Activated naive CD8-positive, alpha-beta T cell treated with anti-CD3 and anti-CD28 coated beads, Interleukin-2, amount 50 U/mL, for 16 hours (primary cell): Measurements from ENCODE around the gene FTCD.
"Not testable (repeated sequence)": the region's sequence is repeated elsewhere in the genome, so short reads cannot be mapped to it uniquely, and the experiment has no call there.

Source experiments
- DNase-seq: peaks from one replicate; pipeline ENCODE4 v3.0.0-alpha.2; 2020; ENCODE audit warnings: low read depth, low spot score

FTCD gene

DNA sequence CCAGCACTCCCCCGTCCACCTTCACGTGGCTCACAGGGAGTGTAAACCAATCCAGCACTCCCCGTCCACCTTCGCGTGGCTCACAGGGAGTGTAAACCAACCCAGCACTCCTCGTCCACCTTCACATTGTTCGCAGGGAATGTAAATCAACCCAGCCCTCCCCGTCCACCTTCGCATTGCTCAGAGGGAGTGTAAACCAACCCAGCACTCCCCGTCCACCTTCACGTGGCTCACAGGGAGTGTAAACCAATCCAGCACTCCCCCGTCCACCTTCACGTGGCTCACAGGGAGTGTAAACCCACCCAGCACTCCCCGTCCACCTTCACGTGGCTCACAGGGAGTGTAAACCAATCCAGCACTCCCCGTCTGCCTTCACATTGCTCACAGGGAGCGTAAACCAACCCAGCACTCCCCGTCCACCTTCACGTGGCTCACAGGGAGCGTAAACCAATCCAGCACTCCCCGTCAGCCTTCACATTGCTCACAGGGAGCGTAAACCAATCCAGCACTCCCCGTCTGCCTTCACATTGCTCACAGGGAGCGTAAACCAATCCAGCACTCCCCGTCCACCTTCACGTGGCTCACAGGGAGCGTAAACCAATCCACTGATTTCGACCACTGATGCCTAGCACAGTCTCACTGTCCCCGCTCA lies 14.9 kb downstream of the FTCD start:
- not testable (repeated sequence) for DNase-seq

DNA sequence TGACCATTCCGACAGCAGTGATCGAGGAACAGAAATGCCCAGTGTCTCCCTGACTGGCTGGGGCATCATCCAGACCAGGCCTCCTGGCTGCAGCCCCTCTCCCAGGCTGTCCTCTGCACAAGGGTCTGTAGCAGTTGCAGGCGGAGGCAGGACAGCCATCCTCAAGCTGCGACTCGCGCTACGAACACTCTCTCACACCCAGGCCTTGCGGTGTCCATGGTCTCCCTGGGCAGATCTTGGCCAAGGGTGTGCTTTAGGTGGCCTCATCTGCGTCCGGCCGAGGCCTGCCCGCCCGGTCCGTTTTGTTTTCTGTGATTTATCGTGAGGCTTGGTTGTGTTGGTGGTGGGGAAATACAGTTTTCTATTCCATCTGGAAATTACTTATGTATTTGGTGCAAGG lies 15.7 kb downstream of the FTCD start:
- DNase-seq, result no peak

DNA sequence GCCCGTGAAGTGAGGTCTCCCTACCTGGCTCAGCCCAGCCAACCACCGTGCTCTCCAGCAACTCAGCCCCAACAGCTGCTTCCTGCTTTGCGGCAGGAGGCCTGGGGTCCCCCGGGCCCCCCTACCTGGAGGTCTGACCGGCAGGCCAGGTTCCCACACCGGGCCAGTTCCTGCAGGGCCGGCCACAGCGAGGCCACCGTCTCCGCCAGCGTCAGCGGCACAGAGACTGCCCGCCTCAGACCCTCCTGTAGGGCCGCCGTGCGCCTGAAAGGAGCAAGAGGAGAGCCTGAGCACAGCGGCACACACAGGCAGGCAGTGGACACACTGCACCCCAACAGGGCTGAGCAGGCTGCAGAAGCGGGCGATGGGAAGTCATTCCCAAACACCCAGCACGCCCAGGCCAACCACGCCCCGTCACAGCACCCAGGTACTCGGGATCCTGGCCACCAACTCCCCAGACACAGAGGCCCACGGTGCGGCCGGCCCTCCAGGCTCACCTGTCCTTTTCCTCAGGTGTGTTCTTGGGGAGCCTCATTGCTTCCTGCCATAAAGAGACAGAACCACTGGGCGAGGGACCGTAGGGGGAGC lies 16.9 kb downstream of the FTCD start:
- DNase-seq, result no peak

DNA sequence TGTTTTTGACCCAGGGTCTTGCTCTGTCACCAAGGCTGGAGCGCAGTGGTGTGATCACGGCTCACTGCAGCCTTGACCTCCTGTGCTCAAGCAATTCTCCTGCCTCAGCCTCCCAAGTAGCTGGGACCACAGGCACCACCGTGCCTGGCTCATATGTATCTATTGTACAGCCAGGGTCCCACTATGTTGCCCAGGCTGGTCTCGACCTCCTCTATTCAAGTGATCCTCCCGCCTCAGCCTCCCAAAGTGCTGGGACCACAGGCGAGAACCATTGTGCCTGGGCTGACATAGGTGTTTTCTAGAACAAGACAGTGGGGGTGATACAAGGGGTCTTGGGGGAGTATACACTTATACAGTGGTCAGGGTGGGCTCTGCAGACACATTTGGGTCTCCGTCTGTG lies 17.5 kb downstream of the FTCD start:
- DNase-seq, result no peak

DNA sequence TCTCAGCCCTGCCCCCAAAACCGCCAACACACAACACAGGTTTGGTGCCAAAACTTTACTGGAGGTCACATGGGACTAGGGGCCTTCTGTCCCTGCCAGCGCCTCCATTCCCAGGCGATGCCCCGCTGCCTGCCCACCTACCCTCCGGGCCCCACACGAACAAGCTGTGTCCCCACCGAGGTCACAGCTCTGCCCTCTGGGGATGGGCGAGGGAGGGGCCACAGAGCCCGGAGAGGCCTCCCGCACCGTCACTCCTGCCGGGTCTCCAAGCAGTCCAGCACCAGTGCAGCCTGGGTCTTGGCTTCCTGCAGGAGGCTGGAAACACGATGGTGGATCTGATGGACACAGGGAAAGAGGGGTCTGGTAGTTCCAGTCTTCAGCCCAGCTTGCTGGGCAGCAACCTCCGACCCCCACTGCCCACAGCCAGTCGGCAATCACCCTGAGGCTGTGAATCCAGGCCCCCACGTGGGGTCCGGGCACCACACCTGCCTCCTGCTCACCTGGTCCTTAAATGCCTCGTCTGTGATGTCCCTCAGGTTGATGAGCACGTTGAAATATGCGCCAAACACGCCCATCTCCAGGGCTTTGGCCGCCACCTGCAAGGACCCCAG lies 18.5 kb downstream of the FTCD start:
- DNase-seq, result no peak

DNA sequence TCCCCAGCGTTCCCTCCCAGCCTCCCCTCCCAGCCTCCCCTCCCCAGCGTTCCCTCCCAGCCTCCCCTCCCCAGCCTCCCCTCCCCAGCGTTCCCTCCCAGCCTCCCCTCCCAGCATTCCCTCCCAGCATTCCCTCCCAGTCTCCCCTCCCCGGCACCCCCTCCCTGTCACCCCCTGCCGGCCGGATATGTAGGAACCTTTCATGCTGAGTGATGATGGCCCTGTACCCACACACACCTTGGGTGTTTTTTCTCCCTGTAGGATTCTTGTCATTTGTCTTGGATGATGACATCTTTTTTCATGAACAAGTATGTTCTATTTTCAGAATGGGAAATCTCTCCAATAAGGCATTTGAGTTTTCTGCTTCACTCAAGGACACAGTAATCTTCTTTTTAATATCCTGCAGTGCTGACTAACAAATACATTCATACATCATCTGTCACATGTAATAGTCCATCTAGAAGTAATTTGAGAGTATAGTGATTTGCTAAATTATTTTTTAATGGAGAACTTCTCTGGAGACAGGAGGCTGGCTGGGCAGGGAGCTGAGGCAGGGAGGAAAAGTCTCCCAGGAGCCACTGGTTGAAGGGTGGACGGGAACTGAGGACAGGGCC lies 19.5 kb downstream of the FTCD start:
- DNase-seq, result no peak

DNA sequence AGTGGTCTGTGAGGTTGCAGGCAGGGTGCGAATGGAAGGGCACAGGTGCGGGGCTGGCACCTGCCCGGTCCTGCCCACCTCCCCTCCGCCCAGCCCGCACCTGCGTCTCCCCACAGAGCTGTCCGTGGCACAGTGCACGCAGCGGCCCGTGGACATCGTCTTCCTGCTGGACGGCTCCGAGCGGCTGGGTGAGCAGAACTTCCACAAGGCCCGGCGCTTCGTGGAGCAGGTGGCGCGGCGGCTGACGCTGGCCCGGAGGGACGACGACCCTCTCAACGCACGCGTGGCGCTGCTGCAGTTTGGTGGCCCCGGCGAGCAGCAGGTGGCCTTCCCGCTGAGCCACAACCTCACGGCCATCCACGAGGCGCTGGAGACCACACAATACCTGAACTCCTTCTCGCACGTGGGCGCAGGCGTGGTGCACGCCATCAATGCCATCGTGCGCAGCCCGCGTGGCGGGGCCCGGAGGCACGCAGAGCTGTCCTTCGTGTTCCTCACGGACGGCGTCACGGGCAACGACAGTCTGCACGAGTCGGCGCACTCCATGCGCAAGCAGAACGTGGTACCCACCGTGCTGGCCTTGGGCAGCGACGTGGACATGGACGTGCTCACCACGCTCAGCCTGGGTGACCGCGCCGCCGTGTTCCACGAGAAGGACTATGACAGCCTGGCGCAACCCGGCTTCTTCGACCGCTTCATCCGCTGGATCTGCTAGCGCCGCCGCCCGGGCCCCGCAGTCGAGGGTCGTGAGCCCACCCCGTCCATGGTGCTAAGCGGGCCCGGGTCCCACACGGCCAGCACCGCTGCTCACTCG lies 23.3 kb downstream of the FTCD start:
- DNase-seq, result no peak

DNA sequence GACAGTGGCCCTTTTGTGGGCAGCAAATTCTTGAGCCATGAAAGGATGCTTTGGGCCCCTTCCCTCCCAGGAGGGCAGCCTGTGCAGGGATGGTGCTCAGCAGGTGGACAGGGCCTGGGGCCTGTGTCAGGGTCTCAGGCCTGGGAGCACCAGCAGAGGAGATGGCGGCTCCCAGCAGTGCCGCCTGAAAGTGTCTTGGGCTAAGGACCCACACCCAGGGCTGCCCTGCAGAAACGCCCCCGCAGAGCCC lies 23.9 kb downstream of the FTCD start:
- DNase-seq, result no peak

DNA sequence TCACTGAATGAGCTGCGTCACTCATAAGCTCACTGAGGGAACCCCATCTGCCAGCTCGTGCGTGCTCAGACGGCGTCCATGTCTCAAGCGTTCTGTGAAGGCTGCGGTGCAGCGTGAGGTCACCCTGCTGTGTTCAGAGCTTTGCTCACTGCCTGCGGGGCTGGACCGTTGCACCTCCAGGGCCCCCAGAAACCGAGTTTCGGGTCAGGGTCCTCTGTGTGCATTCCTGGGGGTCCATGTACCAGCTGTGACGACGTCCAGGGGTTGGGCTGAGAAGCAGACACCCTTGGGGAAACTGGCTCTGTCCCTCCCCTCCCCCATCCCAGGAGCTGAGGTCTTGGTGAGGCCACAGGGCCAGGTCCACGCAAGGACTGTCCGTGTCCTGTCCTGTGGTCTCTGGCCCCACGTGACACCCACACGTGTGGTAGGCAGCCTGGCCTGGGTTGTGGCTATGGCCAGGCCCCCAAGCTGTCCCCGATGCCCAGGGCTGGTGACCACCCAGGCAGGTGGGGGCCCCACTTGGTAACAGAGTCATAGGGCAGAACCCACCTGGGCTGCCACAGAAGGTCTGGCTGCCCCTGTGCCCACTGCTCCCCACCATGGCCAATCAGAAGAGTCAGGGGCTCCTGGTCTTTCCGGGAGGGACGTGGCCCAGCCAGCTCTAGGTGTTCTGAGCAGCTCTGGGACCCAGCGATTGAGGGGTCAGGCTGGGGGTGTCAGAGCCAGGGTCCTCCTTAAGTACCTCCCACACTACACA lies 24.4 kb downstream of the FTCD start:
- no peak for DNase-seq

DNA sequence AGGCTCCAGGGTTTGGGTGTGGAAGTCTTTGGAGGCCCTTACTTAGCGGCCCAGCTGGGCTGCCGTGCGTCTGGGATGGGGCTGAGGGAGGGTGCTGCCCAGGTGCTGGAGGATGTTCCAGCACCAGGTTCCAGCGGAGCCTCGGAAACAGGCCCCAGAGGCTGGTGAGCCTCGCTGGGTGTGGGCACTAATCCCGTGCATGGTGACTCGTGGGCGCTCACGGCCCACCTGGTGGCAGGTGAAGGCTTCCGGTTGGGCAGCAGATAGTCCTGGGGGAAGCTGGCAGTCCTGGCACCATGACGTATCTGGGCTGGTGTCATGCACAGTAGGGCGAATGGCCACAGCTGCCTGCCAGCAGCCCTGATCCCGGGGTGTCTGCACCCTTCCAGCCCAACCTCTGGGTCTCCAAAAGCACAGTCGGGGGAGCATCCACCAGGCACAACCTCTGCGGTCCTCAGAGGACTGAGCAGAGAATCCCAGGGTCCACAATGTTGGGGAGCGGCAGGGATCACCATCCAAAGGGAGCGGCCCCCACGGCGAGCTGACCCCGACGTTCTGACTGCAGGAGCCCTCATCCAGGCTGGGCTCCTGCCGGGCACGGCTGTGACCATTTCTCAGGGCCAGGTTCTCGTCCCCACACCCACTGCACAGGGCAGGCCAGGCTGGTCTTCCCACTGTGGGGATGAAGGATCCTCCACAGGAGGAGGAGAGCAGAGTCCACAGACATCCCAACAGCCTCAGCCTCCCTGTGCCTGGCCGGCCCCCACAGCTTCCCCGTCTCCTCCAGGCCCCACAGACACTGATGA lies 25.3 kb downstream of the FTCD start:
- no peak for DNase-seq

DNA sequence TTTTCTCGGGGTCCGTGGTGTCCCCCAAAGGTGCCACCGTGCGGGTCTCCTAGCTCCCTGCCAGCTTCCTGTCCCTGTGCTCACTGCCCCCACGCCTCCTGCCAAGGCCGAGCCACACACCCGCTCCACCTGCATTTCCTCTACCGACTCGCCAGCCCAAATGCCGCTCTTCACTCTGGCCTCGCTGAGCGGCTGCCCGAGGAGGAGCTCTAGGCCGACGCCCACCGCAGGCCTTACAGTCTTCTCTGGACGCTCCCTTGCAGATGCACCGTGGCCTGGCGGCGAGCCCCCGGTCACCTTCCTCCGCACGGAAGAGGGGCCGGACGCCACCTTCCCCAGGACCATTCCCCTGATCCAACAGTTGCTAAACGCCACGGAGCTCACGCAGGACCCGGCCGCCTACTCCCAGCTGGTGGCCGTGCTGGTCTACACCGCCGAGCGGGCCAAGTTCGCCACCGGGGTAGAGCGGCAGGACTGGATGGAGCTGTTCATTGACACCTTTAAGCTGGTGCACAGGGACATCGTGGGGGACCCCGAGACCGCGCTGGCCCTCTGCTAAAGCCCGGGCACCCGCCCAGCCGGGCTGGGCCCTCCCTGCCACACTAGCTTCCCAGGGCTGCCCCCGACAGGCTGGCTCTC lies 26.3 kb downstream of the FTCD start:
- DNase-seq, result no peak

DNA sequence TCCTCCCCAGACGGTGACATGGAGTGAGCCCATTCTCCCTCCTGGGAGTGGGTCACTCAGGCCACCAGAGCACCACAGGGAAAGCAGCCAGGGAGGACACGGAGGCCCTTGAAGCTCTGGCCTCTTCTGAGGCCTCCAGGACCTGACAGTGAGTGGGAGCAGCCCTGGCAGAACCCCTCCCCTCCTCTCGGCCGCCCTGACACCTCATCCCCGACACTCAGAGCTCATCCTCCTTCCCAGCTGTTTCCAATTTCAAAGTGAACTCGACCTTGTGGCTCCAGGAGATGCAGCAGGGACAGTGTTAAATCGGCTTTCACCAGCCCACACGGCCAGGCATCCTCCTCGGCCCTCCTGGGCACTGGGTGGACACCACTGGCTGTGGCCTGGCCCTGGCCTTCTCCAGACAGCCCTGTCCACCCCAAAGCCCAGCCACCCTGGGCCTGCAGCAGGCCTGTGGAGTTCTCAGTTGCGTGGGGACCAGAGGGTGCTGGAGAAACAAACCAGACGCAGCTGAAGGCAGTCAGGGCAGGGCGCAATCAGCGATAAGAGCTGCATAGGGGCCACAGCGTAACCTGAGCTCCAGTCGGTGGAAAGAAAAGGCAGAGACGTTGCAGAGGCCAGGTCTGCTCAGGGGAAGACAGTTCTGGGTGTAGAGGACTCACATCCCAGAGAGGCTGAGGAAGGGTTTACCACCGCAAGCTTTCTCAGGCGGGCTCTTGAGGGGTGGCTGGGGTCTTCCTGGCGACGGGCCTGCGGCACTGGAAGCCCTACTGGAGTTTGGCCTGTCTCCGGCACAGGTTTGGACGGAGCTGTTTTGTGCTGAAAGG lies 27.1 kb downstream of the FTCD start:
- DNase-seq, result no peak

DNA sequence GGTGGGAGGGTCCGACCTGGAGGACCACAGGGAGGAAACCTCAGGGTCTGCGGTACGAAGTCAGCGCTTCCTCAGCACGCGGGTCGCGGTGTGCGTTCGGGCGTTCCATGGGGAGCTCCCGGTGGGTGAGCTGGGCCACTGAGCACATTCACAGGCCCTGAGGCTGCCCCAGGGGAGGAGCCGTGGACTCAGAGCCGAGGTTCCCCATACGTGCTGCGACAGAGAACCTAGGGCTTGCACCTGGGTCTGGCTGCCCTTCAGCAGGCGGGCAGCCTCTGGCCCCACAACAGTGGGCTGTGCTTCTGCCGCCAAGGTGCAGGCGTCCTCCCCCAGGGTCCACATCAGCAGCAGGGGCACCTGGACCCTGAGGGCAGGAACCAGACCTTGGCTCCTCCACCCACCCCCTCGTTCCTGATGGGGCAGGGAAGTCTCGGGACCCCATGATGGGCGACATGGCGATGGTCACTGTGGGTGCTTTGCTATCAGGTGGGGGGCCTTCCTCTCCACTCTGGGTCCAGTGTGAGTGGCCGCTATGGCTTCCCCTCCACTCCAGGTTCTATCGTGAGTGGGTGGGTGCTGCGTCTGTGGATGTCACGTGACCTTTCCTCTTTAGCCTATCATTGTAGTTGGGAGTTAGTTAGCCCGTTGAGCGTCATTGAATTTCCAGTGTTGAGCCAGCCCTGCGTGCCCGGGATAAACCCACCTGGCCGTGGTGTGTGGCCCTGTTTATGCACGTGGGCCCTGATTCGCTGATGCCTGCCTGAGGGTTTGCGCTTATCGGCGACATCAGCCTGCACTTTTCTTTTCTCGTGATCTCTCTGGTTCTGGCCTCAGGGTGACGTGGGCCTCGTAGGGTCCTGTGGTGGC lies 27.9 kb downstream of the FTCD start:
- DNase-seq, result no peak

DNA sequence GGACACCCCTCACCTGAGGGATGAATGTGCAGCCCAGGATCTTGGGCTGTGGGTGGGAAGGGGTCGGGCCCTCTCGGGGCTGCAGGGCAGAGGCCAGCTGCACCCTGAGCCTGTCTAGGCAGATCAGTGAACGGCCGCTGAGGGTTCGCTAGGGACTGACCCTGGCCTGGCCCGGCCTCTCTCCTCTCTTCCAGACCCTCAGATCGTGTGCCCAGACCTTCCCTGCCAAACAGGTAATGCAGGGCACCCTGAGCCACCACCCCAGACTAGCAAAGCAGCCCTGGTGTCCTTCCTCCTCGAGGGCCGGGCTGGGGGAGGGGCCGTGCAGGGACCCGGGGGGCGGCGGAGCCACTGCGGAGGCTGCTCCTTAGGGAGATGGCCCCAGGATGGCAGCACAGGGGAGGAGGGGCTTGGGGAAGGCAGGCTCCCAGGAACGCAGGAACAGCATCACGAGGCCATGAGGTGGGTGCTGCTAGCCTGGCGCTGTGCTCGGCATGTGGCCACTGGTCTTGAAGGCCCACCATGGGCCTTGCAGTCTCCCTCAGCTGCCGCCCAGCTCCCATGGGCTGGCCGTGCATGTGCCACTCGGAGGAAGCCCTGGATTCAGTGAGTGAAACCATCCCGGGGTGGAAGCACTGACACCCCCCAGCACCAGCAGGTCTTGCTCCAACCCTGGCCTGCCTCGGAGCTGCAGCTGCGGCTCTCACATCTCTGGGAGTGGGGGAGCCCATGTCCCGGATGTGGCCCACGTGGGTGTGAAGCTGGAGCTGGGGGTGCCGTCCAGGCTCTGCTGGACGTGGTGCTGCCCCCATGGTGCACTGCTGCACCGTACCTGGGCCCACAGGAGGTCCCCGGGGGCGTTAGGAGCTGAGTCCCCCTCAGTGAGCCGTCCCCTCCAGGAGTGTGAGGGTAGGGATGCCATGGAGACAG lies 28.8 kb downstream of the FTCD start:
- no peak for DNase-seq

DNA sequence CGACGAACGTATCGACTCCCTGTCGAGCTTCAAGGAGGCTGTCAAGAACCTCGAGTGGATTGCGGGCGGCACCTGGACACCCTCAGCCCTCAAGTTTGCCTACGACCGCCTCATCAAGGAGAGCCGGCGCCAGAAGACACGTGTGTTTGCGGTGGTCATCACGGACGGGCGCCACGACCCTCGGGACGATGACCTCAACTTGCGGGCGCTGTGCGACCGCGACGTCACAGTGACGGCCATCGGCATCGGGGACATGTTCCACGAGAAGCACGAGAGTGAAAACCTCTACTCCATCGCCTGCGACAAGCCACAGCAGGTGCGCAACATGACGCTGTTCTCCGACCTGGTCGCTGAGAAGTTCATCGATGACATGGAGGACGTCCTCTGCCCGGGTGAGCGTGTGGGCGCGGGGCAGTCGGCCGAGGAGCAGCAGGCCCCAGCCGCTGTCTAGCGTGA lies 29.5 kb downstream of the FTCD start:
- DNase-seq, result no peak

DNA sequence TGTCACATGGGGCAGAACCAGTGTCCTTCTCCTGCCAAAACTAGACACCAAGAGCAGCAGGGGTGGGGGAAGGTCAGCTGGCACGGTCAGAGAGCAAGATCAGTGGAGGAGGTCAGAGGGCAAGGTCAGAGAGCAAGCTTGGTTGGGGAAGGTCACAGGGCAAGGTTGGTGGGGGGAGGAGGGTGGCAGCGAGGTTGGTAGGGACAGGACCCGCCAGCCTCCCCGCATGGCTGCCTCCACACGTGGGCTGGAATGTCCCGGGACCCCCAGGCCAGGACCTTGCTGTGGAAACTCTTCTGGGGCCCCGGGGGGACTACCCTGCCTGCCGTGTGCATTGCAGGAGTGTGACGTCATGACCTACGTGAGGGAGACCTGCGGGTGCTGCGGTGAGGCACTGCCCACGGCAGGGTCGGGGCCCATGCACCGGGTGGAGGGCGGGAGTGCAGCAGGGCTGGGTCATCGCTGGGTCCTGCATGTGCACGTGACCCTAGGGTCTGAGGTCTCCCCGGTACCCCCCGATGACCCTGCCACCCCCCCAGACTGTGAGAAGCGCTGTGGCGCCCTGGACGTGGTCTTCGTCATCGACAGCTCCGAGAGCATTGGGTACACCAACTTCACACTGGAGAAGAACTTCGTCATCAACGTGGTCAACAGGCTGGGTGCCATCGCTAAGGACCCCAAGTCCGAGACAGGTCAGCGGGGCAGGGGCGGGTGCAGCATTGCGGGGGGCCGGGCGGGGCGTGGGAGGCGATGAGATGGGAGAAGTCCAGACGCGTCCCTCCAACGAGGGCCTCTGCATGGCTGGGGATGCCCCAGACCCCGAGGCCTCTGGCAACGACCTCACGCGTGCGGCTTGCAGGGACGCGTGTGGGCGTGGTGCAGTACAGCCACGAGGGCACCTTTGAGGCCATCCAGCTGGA lies 30.2 kb downstream of the FTCD start:
- no peak for DNase-seq
